GM13977 (cell line): Measurements from ENCODE around the gene TSPAN8.

Experiments used
- DNase-seq: peaks from one replicate; pipeline ENCODE4 v3.0.0; 2012; ENCODE audit warnings: low spot score
- in situ Hi-C: fragments of 300-500 bp; cut with MboI; formaldehyde crosslinking; loops from one replicate; pipeline ENCODE4 v1.12.0; 2022; ENCODE audit warnings: low sequenced_read_pairs, low pct_unique_long_range_greater_than_20kb, mixed read lengths, inconsistent platforms; ENCODE audit not compliant: unreplicated experiment
- TF ChIP-seq, protein P1 (sequence below): IDR thresholded peaks from 2 replicates; pipeline ENCODE4 v1.5.1; 2012; ENCODE audit warnings: mild to moderate bottlenecking, control low read depth; ENCODE audit not compliant: insufficient read depth; ENCODE audit errors: extremely low read depth, missing control alignments

Gene TSPAN8

GRCh38 chr12:71191509-71192196 lies 33.9 kb upstream of the TSPAN8 start:
- TF ChIP-seq, protein P1, sequence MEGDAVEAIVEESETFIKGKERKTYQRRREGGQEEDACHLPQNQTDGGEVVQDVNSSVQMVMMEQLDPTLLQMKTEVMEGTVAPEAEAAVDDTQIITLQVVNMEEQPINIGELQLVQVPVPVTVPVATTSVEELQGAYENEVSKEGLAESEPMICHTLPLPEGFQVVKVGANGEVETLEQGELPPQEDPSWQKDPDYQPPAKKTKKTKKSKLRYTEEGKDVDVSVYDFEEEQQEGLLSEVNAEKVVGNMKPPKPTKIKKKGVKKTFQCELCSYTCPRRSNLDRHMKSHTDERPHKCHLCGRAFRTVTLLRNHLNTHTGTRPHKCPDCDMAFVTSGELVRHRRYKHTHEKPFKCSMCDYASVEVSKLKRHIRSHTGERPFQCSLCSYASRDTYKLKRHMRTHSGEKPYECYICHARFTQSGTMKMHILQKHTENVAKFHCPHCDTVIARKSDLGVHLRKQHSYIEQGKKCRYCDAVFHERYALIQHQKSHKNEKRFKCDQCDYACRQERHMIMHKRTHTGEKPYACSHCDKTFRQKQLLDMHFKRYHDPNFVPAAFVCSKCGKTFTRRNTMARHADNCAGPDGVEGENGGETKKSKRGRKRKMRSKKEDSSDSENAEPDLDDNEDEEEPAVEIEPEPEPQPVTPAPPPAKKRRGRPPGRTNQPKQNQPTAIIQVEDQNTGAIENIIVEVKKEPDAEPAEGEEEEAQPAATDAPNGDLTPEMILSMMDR, result no peak
- in situ Hi-C loops, result no loop called here
- DNase-seq, result no peak

DNA sequence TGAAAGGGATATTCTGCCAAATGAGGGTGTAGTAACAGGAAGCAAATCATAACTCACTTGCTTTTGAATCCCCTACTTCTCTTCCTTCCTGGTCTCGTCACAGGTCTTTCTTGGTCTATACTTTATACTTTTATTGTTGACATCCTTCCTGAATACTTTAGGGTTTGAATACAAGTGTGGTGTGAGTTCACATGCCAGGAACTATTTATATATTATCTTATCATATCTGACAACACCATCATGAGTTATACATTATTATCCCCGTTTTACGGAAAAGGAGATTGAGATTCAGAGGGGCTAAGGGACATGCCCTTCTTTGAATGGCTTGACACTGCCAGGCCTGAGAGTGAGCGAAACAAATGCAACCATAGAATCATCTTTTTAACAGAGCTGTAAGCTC lies 33.0 kb upstream of the TSPAN8 start:
- TF ChIP-seq, protein P1, result no peak
- in situ Hi-C loops, result no loop called here
- DNase-seq, result no peak

GRCh38 chr12:71187379-71187778 lies 29.6 kb upstream of the TSPAN8 start:
- in situ Hi-C loops, result no loop called here
- TF ChIP-seq, protein P1, result no peak
- DNase-seq, result no peak

GRCh38 chr12:71186571-71187288 lies 28.9 kb upstream of the TSPAN8 start:
- no peak for DNase-seq
- in situ Hi-C loops, result no loop called here
- TF ChIP-seq, protein P1, result no peak

- in situ Hi-C loops, result no loop called here
- TF ChIP-seq, protein P1, result no peak
- no peak for DNase-seq
These were observed 26.0 kb upstream of the TSPAN8 start for GRCh38 chr12:71183846-71184245.

GRCh38 chr12:71183018-71183417 lies 25.2 kb upstream of the TSPAN8 start:
- in situ Hi-C loops, result no loop called here
- TF ChIP-seq, protein P1, result no peak
- no peak for DNase-seq
